ENCODE measurements around the gene SPATA12. TPM values are rescaled to one million over a fixed set of nuclear protein-coding genes. Genes with fewer than 3 reads are reported as not detected.

Gene SPATA12
- total RNA-seq, 1 donor from 2014 or later: not detected

DNA sequence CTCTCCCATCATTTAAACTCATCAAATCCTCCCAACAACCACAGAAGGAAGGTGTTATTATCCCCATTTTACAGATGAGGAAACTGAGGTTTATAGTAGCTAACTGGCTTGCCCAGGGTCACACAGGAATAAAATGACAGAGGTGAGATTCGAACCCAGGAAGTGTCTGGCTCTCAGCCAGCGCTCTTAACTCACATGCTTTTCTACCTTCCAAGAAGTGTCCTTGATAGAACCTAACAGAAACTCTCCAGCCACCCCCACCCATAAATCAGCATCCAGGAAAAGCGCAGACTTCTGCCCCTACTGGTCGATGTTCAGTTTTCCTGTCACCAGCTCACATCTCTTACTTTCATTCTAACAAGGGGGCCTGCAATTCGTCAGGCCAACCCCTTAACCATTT is 51.7 kb downstream of the SPATA12 start:
- FAIRE-seq (no peak), DNase-seq (ENCODE audit: low read depth) (no peak)
- H3K36me3 Mint-ChIP-seq (ENCODE audit: low read depth, unreplicated experiment): peaks cover 4% of the 10 kb centered on the region
- Histone ChIP-seq H3K27ac (ENCODE audit: low read depth, low read length) (no peak overlapping the region), H3K4me3 (ENCODE audit: insufficient read depth, low read depth, low read length) (no peak overlapping the region), H3K27me3 (ENCODE audit: insufficient read depth, low read length) (no peaks in the 10 kb centered on the region), H4K20me1 (ENCODE audit: insufficient read depth, low read length) (no peaks in the 10 kb centered on the region), H3K36me3 (ENCODE audit: insufficient read depth, low read length) (no peaks in the 10 kb centered on the region), H3K9ac (ENCODE audit: low read length) (peak overlapping the region; percentile 15), H2AFZ (ENCODE audit: low read depth, low read length) (no peak overlapping the region), H3K9me3 (ENCODE audit: insufficient read depth, low read depth, low read length) (no peaks in the 10 kb centered on the region), H3K4me2 (ENCODE audit: low read length) (peak overlapping the region; percentile 47), H3K4me1 (ENCODE audit: insufficient read depth, low read length) (peaks cover 9% of the 10 kb centered on the region), H3K79me2 (ENCODE audit: insufficient read depth, low read length) (no peaks in the 10 kb centered on the region)
- H3K9me3 Mint-ChIP-seq (ENCODE audit: unreplicated experiment): no peaks in the 10 kb centered on the region
- H3K27me3 Mint-ChIP-seq (ENCODE audit: low read depth, unreplicated experiment): no peaks in the 10 kb centered on the region
- H3K4me1 Mint-ChIP-seq (ENCODE audit: low read depth, unreplicated experiment): peaks cover 6% of the 10 kb centered on the region
- H3K27ac Mint-ChIP-seq (ENCODE audit: unreplicated experiment): no peak overlapping the region
- H3K4me3 Mint-ChIP-seq (ENCODE audit: unreplicated experiment): no peak overlapping the region
- TF ChIP-seq, protein P1, sequence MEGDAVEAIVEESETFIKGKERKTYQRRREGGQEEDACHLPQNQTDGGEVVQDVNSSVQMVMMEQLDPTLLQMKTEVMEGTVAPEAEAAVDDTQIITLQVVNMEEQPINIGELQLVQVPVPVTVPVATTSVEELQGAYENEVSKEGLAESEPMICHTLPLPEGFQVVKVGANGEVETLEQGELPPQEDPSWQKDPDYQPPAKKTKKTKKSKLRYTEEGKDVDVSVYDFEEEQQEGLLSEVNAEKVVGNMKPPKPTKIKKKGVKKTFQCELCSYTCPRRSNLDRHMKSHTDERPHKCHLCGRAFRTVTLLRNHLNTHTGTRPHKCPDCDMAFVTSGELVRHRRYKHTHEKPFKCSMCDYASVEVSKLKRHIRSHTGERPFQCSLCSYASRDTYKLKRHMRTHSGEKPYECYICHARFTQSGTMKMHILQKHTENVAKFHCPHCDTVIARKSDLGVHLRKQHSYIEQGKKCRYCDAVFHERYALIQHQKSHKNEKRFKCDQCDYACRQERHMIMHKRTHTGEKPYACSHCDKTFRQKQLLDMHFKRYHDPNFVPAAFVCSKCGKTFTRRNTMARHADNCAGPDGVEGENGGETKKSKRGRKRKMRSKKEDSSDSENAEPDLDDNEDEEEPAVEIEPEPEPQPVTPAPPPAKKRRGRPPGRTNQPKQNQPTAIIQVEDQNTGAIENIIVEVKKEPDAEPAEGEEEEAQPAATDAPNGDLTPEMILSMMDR (IDR thresholded peaks at IDR 0.05; ENCODE audit: insufficient read depth, low read depth, low read length): peak; percentile 14
- no peak for TF ChIP-seq EZH2 (IDR thresholded peaks at IDR 0.05; ENCODE audit: insufficient read depth, low read length)

DNA sequence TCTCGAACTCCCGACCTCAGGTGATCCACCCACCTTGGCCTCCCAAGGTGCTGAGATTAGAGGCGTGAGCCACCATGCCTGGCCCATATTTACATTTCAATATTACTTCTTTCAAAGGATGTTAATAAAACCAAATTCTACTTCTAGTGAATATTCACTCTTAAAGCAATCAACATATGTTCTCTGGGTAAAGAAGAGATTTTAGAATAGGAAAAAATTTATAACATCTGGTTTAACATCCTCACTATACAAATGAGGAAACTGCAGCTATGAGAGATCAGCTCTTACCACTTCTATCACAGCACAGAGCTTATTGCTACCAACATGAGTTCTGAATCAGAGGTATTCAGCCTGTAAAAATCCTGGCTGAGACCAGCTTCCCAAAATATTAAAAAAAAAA is 56.0 kb downstream of the SPATA12 start:
- Histone ChIP-seq H4K20me1 (ENCODE audit: insufficient read depth, low read length) (peaks cover 3% of the 10 kb centered on the region), H3K4me3 (ENCODE audit: insufficient read depth, low read depth, low read length) (no peak overlapping the region), H3K27ac (ENCODE audit: low read depth, low read length) (no peak overlapping the region), H3K9me3 (ENCODE audit: insufficient read depth, low read depth, low read length) (no peaks in the 10 kb centered on the region), H3K4me1 (ENCODE audit: insufficient read depth, low read length) (peaks cover 9% of the 10 kb centered on the region), H3K36me3 (ENCODE audit: insufficient read depth, low read length) (no peaks in the 10 kb centered on the region), H2AFZ (ENCODE audit: low read depth, low read length) (no peak overlapping the region), H3K79me2 (ENCODE audit: insufficient read depth, low read length) (no peaks in the 10 kb centered on the region), H3K4me2 (ENCODE audit: low read length) (no peak overlapping the region), H3K9ac (ENCODE audit: low read length) (no peak overlapping the region), H3K27me3 (ENCODE audit: insufficient read depth, low read length) (no peaks in the 10 kb centered on the region)
- no peak for DNase-seq (ENCODE audit: low read depth)
- peaks cover under 1% of the 10 kb centered on the region for H3K27me3 Mint-ChIP-seq (ENCODE audit: low read depth, unreplicated experiment)
- no peaks in the 10 kb centered on the region for H3K9me3 Mint-ChIP-seq (ENCODE audit: unreplicated experiment)
- no peaks in the 10 kb centered on the region for H3K36me3 Mint-ChIP-seq (ENCODE audit: low read depth, unreplicated experiment)
- H3K4me3 Mint-ChIP-seq (ENCODE audit: unreplicated experiment): no peak overlapping the region
- FAIRE-seq: no peak
- H3K4me1 Mint-ChIP-seq (ENCODE audit: low read depth, unreplicated experiment): peaks cover 4% of the 10 kb centered on the region
- no peak overlapping the region for H3K27ac Mint-ChIP-seq (ENCODE audit: unreplicated experiment)
- no peak for TF ChIP-seq EZH2 (IDR thresholded peaks at IDR 0.05; ENCODE audit: insufficient read depth, low read length)
- TF ChIP-seq, protein P1 (IDR thresholded peaks at IDR 0.05; ENCODE audit: insufficient read depth, low read depth, low read length): no peak

DNA sequence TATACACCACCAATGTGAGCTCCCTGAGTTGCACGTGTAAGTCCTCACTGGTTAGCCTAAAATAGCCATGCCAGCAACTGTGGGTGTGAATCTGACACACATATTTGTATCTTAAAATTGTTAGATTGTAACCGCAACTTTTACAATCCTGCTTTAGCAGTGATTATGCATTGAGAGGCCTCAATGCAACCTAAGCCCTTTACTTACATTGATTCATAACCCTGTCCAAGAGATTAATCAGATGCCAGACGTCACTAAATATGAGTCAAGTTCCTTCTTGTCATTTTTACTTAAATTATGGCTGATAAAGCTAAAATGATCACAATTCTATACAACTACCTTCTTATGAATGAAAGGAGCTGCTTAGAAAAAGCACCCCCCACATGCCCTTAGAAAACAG is 57.8 kb downstream of the SPATA12 start:
- no peak overlapping the region for H3K4me3 ChIP-seq (ENCODE audit: insufficient read depth, low read depth, low read length)
- H3K9me3 Mint-ChIP-seq (ENCODE audit: unreplicated experiment): no peaks in the 10 kb centered on the region
- no peak overlapping the region for H3K4me3 Mint-ChIP-seq (ENCODE audit: unreplicated experiment)
- TF ChIP-seq, protein P1 (IDR thresholded peaks at IDR 0.05; ENCODE audit: insufficient read depth, low read depth, low read length): no peak
- TF ChIP-seq EZH2 (IDR thresholded peaks at IDR 0.05; ENCODE audit: insufficient read depth, low read length): no peak
- no peak overlapping the region for H3K27ac Mint-ChIP-seq (ENCODE audit: unreplicated experiment)
- no peaks in the 10 kb centered on the region for H3K4me1 Mint-ChIP-seq (ENCODE audit: low read depth, unreplicated experiment)
- FAIRE-seq: no peak
- H3K36me3 ChIP-seq (ENCODE audit: insufficient read depth, low read length): no peaks in the 10 kb centered on the region
- no peak overlapping the region for H3K27ac ChIP-seq (ENCODE audit: low read depth, low read length)
- no peak overlapping the region for H3K4me2 ChIP-seq (ENCODE audit: low read length)
- no peaks in the 10 kb centered on the region for H3K4me1 ChIP-seq (ENCODE audit: insufficient read depth, low read length)
- peaks cover 6% of the 10 kb centered on the region for H3K79me2 ChIP-seq (ENCODE audit: insufficient read depth, low read length)
- no peak overlapping the region for H3K9ac ChIP-seq (ENCODE audit: low read length)
- DNase-seq (ENCODE audit: low read depth): no peak
- no peaks in the 10 kb centered on the region for H3K27me3 ChIP-seq (ENCODE audit: insufficient read depth, low read length)
- peaks cover 1% of the 10 kb centered on the region for H3K36me3 Mint-ChIP-seq (ENCODE audit: low read depth, unreplicated experiment)
- H3K27me3 Mint-ChIP-seq (ENCODE audit: low read depth, unreplicated experiment): peaks cover 3% of the 10 kb centered on the region
- H4K20me1 ChIP-seq (ENCODE audit: insufficient read depth, low read length): peaks cover 11% of the 10 kb centered on the region
- no peaks in the 10 kb centered on the region for H3K9me3 ChIP-seq (ENCODE audit: insufficient read depth, low read depth, low read length)
- H2AFZ ChIP-seq (ENCODE audit: low read depth, low read length): no peak overlapping the region

Data from astrocyte (in vitro differentiated cells and primary cell).